Natural killer cell treated with Interleukin-12 subunit alpha and Interleukin-12 subunit beta and Interleukin-15 and Interleukin-18, amount 100 ng/mL, for 72 hours (primary cell): Measurements from ENCODE around the gene DAPK3. TPM values are rescaled to one million over a fixed set of nuclear protein-coding genes. Genes with fewer than 3 reads are reported as not detected.
A peak's percentile ranks its signal among the peaks of the same experiment; 100 is the strongest.
"Not testable (repeated sequence)": the region's sequence is repeated elsewhere in the genome, so short reads cannot be mapped to it uniquely, and the experiment has no call there.

Experiments used
- ATAC-seq, 2 donors: fragments of 150-1000 bp; cut with Tn5 transposase in 1 of 2; sonication (Bioruptor Pico), chemical (Tn5 transposase) in 1 of 2; 2 replicates each; pipeline ENCODE4 v1.10.0; 2021
- DNase-seq: peaks from one replicate; pipeline ENCODE4 v3.0.0; 2022; ENCODE audit warnings: low spot score
- H3K27ac Mint-ChIP-seq, 2 donors: 1 replicate in 1 of 2; 2 replicates in 1 of 2; pipeline ENCODE4 v1.8.0; 2022; ENCODE audit warnings: mixed read lengths in 2 of 2, mild to moderate bottlenecking in 1 of 2, moderate library complexity in 1 of 2
- H3K27me3 Mint-ChIP-seq, 2 donors: 1 replicate in 1 of 2; 2 replicates in 1 of 2; pipeline ENCODE4 v1.8.0; 2022; ENCODE audit warnings: mixed read lengths in 2 of 2
- H3K36me3 Mint-ChIP-seq: one replicate; pipeline ENCODE4 v1.8.0; 2022; ENCODE audit warnings: mixed read lengths
- H3K4me1 Mint-ChIP-seq, 2 donors: 1 replicate in 1 of 2; 2 replicates in 1 of 2; pipeline ENCODE4 v1.8.0; 2022; ENCODE audit warnings: low read depth in 2 of 2, mixed read lengths in 2 of 2, mild to moderate bottlenecking in 1 of 2
- H3K4me3 Mint-ChIP-seq: one replicate; pipeline ENCODE4 v1.8.0; 2022; ENCODE audit warnings: mixed read lengths
- H3K9me3 Mint-ChIP-seq: 2 replicates; pipeline ENCODE4 v1.8.0; 2022; ENCODE audit warnings: mixed read lengths
- total RNA-seq, 2 donors: library from RNA; stranded (reverse); gene quantifications; one replicate each; pipeline ENCODE4 v1.2.3, GENCODE V29; 2022

The DAPK3 gene
- total RNA-seq, 2 donors from 2014 or later: 48.1 to 54.5 TPM

- Mint-ChIP-seq H3K4me1 (peaks cover 0 to 7% of the 10 kb centered on the region in 2 donors), H3K9me3 (no peaks in the 10 kb centered on the region), H3K4me3 (no peak overlapping the region), H3K27ac (no peak overlapping the region), H3K27me3 (no peaks in the 10 kb centered on the region), H3K36me3 (no peaks in the 10 kb centered on the region)
- peak in 1 of 2 donors; percentile 21 for ATAC-seq
- DNase-seq: no peak
Observed at GRCh38 chr19:3963458-3964255, 7.2 kb downstream of the DAPK3 start.

DNA sequence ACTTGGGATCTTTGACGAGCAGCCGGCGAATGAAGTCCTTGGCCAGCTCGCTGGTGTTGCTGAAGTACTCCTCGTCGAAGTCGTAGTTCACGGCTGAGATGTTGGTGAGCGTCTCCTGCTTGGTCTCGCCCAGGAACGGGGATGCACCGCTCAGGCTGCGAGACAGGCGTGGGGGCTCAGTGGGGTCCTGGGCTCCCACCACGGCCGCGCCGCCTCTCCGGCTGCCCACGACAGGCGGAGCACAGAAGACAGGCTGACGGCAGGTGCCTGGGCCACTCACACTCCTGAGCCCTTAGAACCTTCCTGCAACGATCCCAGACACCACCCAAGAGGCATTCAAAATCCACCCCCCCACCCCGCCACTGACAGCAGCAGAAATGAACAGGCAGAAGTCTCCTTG lies 9.9 kb downstream of the DAPK3 start:
- ATAC-seq (no peak), DNase-seq (no peak)
- Mint-ChIP-seq H3K4me1 (no peaks in the 10 kb centered on the region), H3K9me3 (no peaks in the 10 kb centered on the region), H3K4me3 (no peak overlapping the region), H3K27me3 (no peaks in the 10 kb centered on the region), H3K36me3 (no peaks in the 10 kb centered on the region), H3K27ac (no peak overlapping the region)

- no peak overlapping the region for H3K4me3 Mint-ChIP-seq
Observed at GRCh38 chr19:3959766-3960131, 11.2 kb downstream of the DAPK3 start.

DNA sequence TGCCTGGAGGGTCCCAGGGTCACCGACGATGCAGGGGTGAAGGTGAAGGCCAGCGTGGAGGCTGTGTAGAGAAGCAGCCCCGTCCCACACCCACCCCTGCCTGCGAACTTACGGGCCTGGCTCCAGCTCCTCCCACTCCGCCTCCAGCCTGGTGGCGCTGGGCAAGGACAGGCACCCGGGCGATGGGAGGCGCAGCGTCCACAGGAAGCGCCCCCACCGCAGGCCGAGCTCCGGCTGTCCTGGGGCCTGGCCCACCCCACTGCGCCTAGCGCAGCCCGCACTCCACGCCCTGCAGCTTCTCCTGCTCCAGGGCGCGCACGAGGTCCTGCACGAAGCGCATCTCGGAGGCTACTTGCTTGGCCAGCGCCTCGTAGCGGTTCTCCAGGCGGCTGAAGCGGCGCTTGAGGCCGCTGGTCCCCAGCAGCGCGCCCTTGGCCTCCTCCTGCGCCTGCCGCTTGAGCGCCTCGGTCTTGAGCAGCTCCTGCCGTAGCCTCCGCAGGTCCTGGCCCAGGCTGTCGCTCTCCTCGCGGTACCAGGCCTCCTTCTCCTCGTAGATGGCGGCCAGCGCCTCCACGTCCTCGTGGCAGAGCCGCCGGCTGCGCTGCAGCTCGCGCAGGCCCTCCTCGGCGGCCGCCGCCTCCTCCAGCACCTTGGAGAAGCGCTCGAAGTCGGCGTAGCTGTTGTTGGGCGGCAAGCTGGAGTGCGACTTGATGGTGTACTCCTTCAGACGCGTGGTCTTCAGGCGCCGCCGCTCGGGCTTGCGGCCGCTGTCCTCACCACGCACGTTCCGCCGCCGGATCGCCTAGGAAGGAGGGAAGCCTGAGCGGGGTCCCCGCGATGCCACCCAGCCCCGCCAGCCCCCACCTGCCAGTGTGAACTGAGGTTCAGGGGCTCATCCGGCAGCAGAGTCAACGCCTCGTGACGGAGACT lies 11.8 kb downstream of the DAPK3 start:
- no peaks in the 10 kb centered on the region for H3K4me1 Mint-ChIP-seq
- H3K27ac Mint-ChIP-seq: no peak overlapping the region
- no peak for DNase-seq
- no peak overlapping the region for H3K4me3 Mint-ChIP-seq
- no peaks in the 10 kb centered on the region for H3K36me3 Mint-ChIP-seq
- peak in 1 of 2 donors; percentile 34 for ATAC-seq
- H3K9me3 Mint-ChIP-seq: no peaks in the 10 kb centered on the region
- no peaks in the 10 kb centered on the region for H3K27me3 Mint-ChIP-seq

More at GRCh38 chr19:3959766-3960131, 11.2 kb downstream of the DAPK3 start:
- DNase-seq: no peak
- H3K9me3 Mint-ChIP-seq: no peaks in the 10 kb centered on the region
- no peak overlapping the region for H3K27ac Mint-ChIP-seq
- no peak for ATAC-seq
- H3K27me3 Mint-ChIP-seq: no peaks in the 10 kb centered on the region
- no peaks in the 10 kb centered on the region for H3K4me1 Mint-ChIP-seq
- no peaks in the 10 kb centered on the region for H3K36me3 Mint-ChIP-seq

DNA sequence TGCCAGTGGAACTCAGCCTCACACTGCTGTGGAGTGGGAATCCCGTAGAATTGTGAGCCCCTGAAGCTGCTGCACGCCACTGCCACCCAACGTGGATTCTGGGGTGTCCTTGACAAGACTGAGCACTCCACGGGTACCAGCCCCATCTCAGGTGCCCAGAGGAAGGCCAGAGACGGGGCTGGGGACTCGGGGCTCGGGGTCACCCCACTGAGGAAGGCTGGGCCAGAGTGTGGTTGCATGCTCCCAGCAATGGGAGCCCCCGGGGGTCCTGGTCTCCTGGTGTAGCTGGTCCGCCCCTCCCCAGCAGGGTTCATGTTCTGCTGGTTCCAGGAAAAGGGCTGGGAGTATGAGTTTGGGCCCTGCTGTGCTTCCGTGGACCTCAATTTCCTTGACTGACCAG lies 15.2 kb downstream of the DAPK3 start:
- peaks cover 7 to 15% of the 10 kb centered on the region in 2 donors for H3K4me1 Mint-ChIP-seq
- no peaks in the 10 kb centered on the region for H3K27me3 Mint-ChIP-seq
- ATAC-seq (no peak), DNase-seq (no peak)
- H3K4me3 Mint-ChIP-seq: no peak overlapping the region
- no peaks in the 10 kb centered on the region for H3K9me3 Mint-ChIP-seq
- H3K36me3 Mint-ChIP-seq: no peaks in the 10 kb centered on the region
- no peak overlapping the region for H3K27ac Mint-ChIP-seq

GRCh38 chr19:3955276-3955675 lies 15.6 kb downstream of the DAPK3 start:
- not testable (repeated sequence) for DNase-seq, H3K4me3 Mint-ChIP-seq, ATAC-seq, H3K27me3 Mint-ChIP-seq, H3K9me3 Mint-ChIP-seq, H3K36me3 Mint-ChIP-seq, H3K27ac Mint-ChIP-seq
- H3K4me1 Mint-ChIP-seq: peaks cover 7 to 15% of the 10 kb centered on the region in 2 donors

- Mint-ChIP-seq H3K27ac (no peak overlapping the region), H3K9me3 (no peaks in the 10 kb centered on the region), H3K4me3 (no peak overlapping the region), H3K27me3 (no peaks in the 10 kb centered on the region), H3K4me1 (peaks cover 7 to 15% of the 10 kb centered on the region in 2 donors), H3K36me3 (no peaks in the 10 kb centered on the region)
- ATAC-seq: no peak
- DNase-seq: no peak
Observed at GRCh38 chr19:3954107-3954506, 16.8 kb downstream of the DAPK3 start.

- H3K27me3 Mint-ChIP-seq, H3K4me3 Mint-ChIP-seq, DNase-seq, H3K36me3 Mint-ChIP-seq, ATAC-seq, H3K9me3 Mint-ChIP-seq: not testable (repeated sequence)
- Mint-ChIP-seq H3K4me1 (peaks cover 7 to 15% of the 10 kb centered on the region in 2 donors), H3K27ac (peak overlapping the region; percentile 19 to 91)
Observed at GRCh38 chr19:3952755-3953276, 18.1 kb downstream of the DAPK3 start.

- Mint-ChIP-seq H3K27ac (peak overlapping the region; percentile 84 to 85), H3K27me3 (no peaks in the 10 kb centered on the region), H3K9me3 (no peaks in the 10 kb centered on the region), H3K4me3 (peak overlapping the region; percentile 83), H3K4me1 (peaks cover 7 to 18% of the 10 kb centered on the region in 2 donors), H3K36me3 (no peaks in the 10 kb centered on the region)
- peak; percentile 64 to 72 for ATAC-seq
- DNase-seq: no peak
Observed at GRCh38 chr19:3950871-3951861, 19.7 kb downstream of the DAPK3 start.

DNA sequence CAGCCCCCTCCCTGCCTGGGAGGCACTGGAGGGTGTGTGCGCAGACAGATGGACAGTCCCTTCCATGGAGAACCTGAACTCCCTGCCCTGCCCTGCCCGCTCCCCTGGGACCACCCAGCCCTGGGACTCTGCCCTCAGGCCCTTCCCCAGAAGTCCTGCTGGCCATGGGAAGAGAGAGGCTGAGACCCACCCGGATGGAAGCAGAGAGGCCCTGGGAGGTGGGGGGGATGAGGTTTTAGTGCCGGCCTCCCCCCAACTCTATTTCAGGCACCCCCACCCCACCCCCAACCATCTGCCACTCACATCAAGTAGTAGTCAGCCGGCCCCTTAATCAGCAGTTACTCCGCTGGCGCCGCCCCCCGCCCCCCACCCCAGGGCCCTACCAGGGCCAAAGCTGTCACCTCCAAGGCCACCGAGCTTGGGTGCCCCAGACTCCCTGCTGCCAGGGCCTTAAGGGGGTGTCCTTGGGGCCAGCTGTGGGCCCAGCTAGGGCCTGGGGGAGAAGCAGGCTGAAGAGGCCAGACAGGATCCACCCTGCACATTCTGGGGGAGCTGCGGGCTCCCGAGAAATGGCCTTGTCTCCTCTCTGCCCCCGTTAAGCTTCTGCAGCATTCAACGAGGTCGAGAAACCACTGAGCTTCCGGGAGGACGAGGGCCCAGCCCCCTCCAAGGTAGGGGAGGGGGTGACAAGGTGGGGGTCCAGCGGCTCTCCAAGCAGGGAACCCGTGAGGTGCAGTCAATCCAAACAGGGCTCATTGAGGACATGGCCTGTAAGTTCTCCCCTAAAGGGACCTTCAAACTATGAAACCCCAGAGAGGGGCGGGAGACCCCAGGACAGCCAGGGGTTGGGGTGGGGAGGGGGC lies 20.7 kb downstream of the DAPK3 start:
- Mint-ChIP-seq H3K36me3 (no peaks in the 10 kb centered on the region), H3K9me3 (no peaks in the 10 kb centered on the region), H3K27ac (peak overlapping the region; percentile 84 to 85), H3K4me1 (peaks cover 7 to 18% of the 10 kb centered on the region in 2 donors), H3K4me3 (peak overlapping the region; percentile 83), H3K27me3 (no peaks in the 10 kb centered on the region)
- ATAC-seq: peak in 1 of 2 donors; percentile 29
- no peak for DNase-seq

DNA sequence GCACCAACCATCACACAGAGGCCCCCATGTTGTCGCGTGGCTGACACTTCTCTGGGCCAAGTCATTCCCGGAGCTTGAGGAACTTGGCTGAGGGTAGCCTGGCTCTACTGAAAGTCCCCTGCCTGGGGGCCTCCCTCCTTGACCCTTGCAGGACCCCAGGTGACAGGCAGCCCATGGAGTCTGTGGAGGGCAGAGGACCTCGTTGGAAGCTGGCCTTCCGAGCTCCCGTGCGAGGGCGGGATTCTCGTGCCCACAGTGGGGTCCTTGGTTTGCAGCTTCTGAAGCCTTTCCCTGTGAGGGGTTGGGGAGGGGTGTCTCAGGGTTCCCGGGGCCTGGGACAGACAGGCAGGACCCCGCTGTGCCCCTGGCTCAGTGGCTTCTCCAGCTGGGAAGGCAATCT lies 21.6 kb downstream of the DAPK3 start:
- ATAC-seq (no peak), DNase-seq (no peak)
- no peaks in the 10 kb centered on the region for H3K27me3 Mint-ChIP-seq
- no peaks in the 10 kb centered on the region for H3K9me3 Mint-ChIP-seq
- H3K4me3 Mint-ChIP-seq: no peak overlapping the region
- H3K27ac Mint-ChIP-seq: peak overlapping the region in 1 of 2 donors; percentile 27
- peaks cover 8 to 20% of the 10 kb centered on the region in 2 donors for H3K4me1 Mint-ChIP-seq
- H3K36me3 Mint-ChIP-seq: no peaks in the 10 kb centered on the region

DNA sequence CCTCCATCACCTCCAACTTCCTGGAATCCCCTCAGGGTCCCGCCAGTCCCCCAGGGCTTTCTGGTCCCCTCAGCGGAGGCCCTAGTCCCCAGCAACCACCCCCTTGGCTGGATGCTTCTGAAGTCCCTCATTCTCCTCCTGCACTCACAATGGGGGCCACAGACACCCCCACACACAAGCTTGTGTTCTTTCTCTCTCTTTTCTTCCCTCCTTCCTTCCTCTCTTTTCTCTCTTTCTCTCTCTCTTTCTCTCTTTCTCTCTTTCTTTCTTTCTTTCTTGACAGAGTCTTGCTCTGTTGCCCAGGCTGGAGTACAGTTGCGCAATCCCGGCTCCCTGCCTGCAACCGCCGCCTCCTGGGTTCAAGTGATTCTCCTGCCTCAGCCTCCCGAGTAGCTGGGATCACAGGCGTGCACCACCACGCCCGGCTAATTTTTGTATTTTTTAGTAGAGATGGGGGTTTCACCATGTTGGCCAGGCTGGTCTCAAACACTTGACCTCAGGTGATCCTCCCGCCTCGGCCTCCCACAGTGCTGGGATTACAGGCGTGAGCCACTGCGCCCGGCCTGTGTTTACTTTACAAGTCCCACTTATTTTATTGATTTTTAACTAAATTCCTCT lies 23.5 kb downstream of the DAPK3 start:
- H3K36me3 Mint-ChIP-seq, ATAC-seq, DNase-seq, H3K4me3 Mint-ChIP-seq, H3K27ac Mint-ChIP-seq, H3K27me3 Mint-ChIP-seq, H3K9me3 Mint-ChIP-seq: not testable (repeated sequence)
- peaks cover 11 to 16% of the 10 kb centered on the region in 2 donors for H3K4me1 Mint-ChIP-seq
